Measurements from ENCODE around the gene PRG2.

PRG2 gene

DNA sequence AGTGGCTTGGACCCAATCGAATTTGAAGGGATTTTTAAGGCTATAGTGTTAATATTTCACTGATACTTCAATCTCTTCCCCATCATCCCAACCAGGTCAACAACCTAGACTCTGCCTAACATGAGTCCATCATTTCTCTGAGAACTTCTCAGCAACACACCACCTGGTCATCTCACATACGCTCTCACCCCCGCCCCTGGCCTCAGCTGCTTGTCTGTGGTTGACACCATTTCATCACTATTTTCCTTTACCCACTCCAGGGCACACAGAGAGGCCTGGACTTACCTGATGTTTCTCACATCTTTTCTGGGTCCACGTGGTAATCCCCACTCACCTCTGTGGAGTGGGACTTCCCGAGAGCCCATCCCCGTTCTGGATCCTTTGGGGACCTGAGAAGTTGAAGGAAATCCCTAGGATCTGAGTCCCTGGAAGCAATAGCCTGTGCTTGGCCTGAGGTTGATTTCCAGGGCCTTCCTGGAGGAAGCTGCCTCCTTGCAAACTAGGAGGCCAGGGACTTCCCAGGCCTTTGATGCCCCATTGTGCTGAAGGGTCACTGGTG lies 49.1 kb downstream of the PRG2 start:
- Histone ChIP-seq H3K27me3 (ENCODE audit: control insufficient read depth in 1 of 2, insufficient read depth in 1 of 2, low read length in 2 of 2) (peaks cover 24 to 43% of the 10 kb centered on the region in 2 experiments), H3K9me3 (ENCODE audit: control insufficient read depth, low read length) (no peaks in the 10 kb centered on the region), H2BK5ac (ENCODE audit: low read depth, low read length, poor library complexity, severe bottlenecking) (no peak overlapping the region), H3K4ac (ENCODE audit: low read depth in 1 of 2, low read length in 2 of 2) (no peak overlapping the region), H3K23ac (ENCODE audit: low read length in 2 of 2) (no peak overlapping the region), H3K79me1 (replicated peaks; ENCODE audit: low read length, poor library complexity, severe bottlenecking) (peaks cover under 1% of the 10 kb centered on the region), H2AK5ac (ENCODE audit: low read length, severe bottlenecking) (no peak overlapping the region), H3K9ac (ENCODE audit: low read length) (no peak overlapping the region), H3K4me2 (ENCODE audit: low read length, poor library complexity, severe bottlenecking) (no peak overlapping the region), H3K4me1 (ENCODE audit: control insufficient read depth, insufficient read depth, low read depth, low read length) (no peaks in the 10 kb centered on the region), H2AFZ (ENCODE audit: low read depth, low read length) (no peak overlapping the region), H4K91ac (ENCODE audit: low read length) (no peak overlapping the region), H2BK15ac (ENCODE audit: low read depth, poor library complexity, severe bottlenecking) (peak overlapping the region; percentile 13), H3K27ac (ENCODE audit: low read length, poor library complexity, severe bottlenecking) (no peak overlapping the region), H4K8ac (ENCODE audit: low read length) (no peak overlapping the region), H2BK12ac (ENCODE audit: low read length in 2 of 2) (no peak overlapping the region), H3K18ac (ENCODE audit: low read depth in 1 of 2, low read length in 2 of 2) (no peak overlapping the region), H3K36me3 (ENCODE audit: control insufficient read depth in 1 of 2, insufficient read depth in 2 of 2, low read depth in 1 of 2, low read length in 2 of 2) (no peaks in the 10 kb centered on the region), H2BK120ac (ENCODE audit: low read depth, low read length) (no peak overlapping the region), H3K4me3 (ENCODE audit: insufficient read depth in 1 of 2, low read depth in 1 of 2, low read length in 2 of 2) (no peak overlapping the region), H3K14ac (ENCODE audit: low read length in 2 of 2) (no peak overlapping the region)
- DNase-seq, result no peak
- 73% methylated on average over 5 of the region's 6 CpGs for WGBS

DNA sequence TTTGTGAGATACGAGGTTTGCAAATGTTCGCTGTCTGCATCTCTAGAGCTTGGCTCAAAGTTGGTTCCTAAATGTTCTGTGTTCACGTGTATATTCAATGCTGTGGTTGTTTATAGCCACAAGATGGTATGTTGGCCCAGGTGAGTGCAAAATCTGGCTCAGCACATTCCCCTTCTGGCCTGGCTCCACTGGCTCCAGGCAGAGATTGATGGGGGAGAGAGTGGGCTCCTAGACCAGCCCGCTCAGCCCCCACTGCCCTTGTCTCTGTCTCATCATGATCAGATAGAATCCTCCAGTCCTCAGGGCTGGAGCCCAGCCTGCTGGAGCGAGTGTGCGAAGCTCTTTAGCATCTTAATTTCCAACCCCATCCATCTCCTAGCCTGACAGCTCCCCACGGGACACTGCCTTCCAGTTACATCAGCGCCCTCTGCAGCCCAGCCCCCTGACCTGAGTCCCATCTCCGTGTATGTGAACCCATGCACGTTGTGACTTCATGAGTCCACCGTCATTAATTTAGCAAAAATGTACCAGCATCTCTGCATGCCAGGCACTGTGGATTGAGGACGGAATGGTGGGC lies 50.3 kb downstream of the PRG2 start:
- Histone ChIP-seq H3K14ac (ENCODE audit: low read length in 2 of 2) (no peak overlapping the region), H3K9me3 (ENCODE audit: control insufficient read depth, low read length) (no peaks in the 10 kb centered on the region), H3K9ac (ENCODE audit: low read length) (no peak overlapping the region), H3K79me1 (replicated peaks; ENCODE audit: low read length, poor library complexity, severe bottlenecking) (peaks cover 2% of the 10 kb centered on the region), H2BK5ac (ENCODE audit: low read depth, low read length, poor library complexity, severe bottlenecking) (no peak overlapping the region), H2AFZ (ENCODE audit: low read depth, low read length) (no peak overlapping the region), H2BK12ac (ENCODE audit: low read length in 2 of 2) (no peak overlapping the region), H4K8ac (ENCODE audit: low read length) (no peak overlapping the region), H3K27me3 (ENCODE audit: control insufficient read depth in 1 of 2, insufficient read depth in 1 of 2, low read length in 2 of 2) (peaks cover 24 to 39% of the 10 kb centered on the region in 2 experiments), H3K4me3 (ENCODE audit: insufficient read depth in 1 of 2, low read depth in 1 of 2, low read length in 2 of 2) (no peak overlapping the region), H3K36me3 (ENCODE audit: control insufficient read depth in 1 of 2, insufficient read depth in 2 of 2, low read depth in 1 of 2, low read length in 2 of 2) (no peaks in the 10 kb centered on the region), H3K18ac (ENCODE audit: low read depth in 1 of 2, low read length in 2 of 2) (no peak overlapping the region), H2BK120ac (ENCODE audit: low read depth, low read length) (no peak overlapping the region), H3K4ac (ENCODE audit: low read depth in 1 of 2, low read length in 2 of 2) (no peak overlapping the region), H3K27ac (ENCODE audit: low read length, poor library complexity, severe bottlenecking) (no peak overlapping the region), H2BK15ac (ENCODE audit: low read depth, poor library complexity, severe bottlenecking) (no peak overlapping the region), H4K91ac (ENCODE audit: low read length) (no peak overlapping the region), H3K4me1 (ENCODE audit: control insufficient read depth, insufficient read depth, low read depth, low read length) (peaks cover 3% of the 10 kb centered on the region), H3K23ac (ENCODE audit: low read length in 2 of 2) (no peak overlapping the region), H3K4me2 (ENCODE audit: low read length, poor library complexity, severe bottlenecking) (no peak overlapping the region), H2AK5ac (ENCODE audit: low read length, severe bottlenecking) (no peak overlapping the region)
- WGBS, result 31% methylated on average over 12 of the region's 12 CpGs
- peak; percentile 46 for DNase-seq

DNA sequence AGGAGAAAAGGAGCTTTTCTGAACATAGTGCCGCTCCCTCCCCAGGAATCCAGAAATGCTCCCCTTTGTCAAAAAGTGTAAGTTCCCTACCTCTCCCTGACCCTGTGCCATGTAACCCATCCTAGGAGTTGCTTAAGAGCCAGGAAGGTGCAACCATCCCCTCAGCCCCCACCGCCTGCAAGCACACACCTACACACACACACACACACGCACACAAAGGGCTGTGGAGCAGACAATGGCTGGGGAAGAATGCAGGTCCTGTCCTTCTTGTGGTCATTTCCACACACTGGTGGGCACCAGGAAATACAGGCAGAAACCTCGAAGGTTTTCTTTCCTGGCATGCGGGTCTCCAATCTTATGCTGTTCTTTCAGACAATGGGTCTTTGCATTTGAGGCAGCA lies 51.1 kb downstream of the PRG2 start:
- H3K23ac ChIP-seq (ENCODE audit: low read length in 2 of 2), result no peak overlapping the region
- no peak overlapping the region for H2AK5ac ChIP-seq (ENCODE audit: low read length, severe bottlenecking)
- no peak for DNase-seq

DNA sequence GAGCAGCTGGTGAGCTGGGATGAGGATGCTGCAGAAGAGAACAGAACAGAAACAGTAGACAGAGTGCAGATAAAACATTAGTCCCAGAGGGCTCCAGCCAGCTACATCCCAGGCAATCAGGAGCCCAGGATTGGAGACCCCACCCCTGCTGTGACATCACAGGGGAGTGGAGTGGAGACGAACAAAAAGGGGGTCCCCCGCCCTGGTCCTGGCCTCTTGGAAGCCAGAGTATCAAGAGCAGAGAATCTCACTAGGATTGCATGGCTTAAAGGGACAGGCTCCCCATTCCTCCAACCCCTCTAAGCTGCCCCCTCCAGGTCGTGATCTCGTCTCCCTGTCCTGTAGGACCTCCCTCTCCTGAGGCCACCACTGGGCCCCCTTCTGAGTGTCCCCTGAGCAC lies 52.3 kb downstream of the PRG2 start, which contains the start of gene P2RX3:
TSS of gene P2RX3 (plus strand) at position 211 of the 400 bp plus-strand sequence. CDS start 199 bp downstream, outside the sequence.
- DNase-seq, result no peak
- Histone ChIP-seq H3K18ac (ENCODE audit: low read depth in 1 of 2, low read length in 2 of 2) (no peak within 1 kb of the TSS), H3K4me3 (ENCODE audit: insufficient read depth in 1 of 2, low read depth in 1 of 2, low read length in 2 of 2) (no peak within 1 kb of the TSS), H2BK12ac (ENCODE audit: low read length in 2 of 2) (no peak within 1 kb of the TSS), H4K8ac (ENCODE audit: low read length) (no peak within 1 kb of the TSS), H3K14ac (ENCODE audit: low read length in 2 of 2) (no peak within 1 kb of the TSS), H3K79me1 (replicated peaks; ENCODE audit: low read length, poor library complexity, severe bottlenecking) (peaks cover 2% of the 10 kb centered on the region), H3K36me3 (ENCODE audit: control insufficient read depth in 1 of 2, insufficient read depth in 2 of 2, low read depth in 1 of 2, low read length in 2 of 2) (peaks cover 3 to 10% of the 10 kb centered on the region in 2 experiments), H3K4me2 (ENCODE audit: low read length, poor library complexity, severe bottlenecking) (no peak within 1 kb of the TSS), H2AK5ac (ENCODE audit: low read length, severe bottlenecking) (no peak within 1 kb of the TSS), H3K4ac (ENCODE audit: low read depth in 1 of 2, low read length in 2 of 2) (no peak within 1 kb of the TSS), H2BK5ac (ENCODE audit: low read depth, low read length, poor library complexity, severe bottlenecking) (no peak within 1 kb of the TSS), H3K23ac (ENCODE audit: low read length in 2 of 2) (no peak within 1 kb of the TSS), H3K27ac (ENCODE audit: low read length, poor library complexity, severe bottlenecking) (no peak within 1 kb of the TSS), H2AFZ (ENCODE audit: low read depth, low read length) (no peak within 1 kb of the TSS), H2BK15ac (ENCODE audit: low read depth, poor library complexity, severe bottlenecking) (no peak within 1 kb of the TSS), H4K91ac (ENCODE audit: low read length) (no peak within 1 kb of the TSS), H3K9ac (ENCODE audit: low read length) (no peak within 1 kb of the TSS), H2BK120ac (ENCODE audit: low read depth, low read length) (no peak within 1 kb of the TSS), H3K27me3 (ENCODE audit: control insufficient read depth in 1 of 2, insufficient read depth in 1 of 2, low read length in 2 of 2) (peaks cover 24 to 39% of the 10 kb centered on the region in 2 experiments), H3K4me1 (ENCODE audit: control insufficient read depth, insufficient read depth, low read depth, low read length) (peaks cover 8% of the 10 kb centered on the region), H3K9me3 (ENCODE audit: control insufficient read depth, low read length) (no peaks in the 10 kb centered on the region)
- 43% methylated on average over 4 of the region's 4 CpGs for whole genome bisulfite sequencing

More for the DNA sequence above, 51.1 kb downstream of the PRG2 start:
- Histone ChIP-seq H2BK12ac (ENCODE audit: low read length in 2 of 2) (peak overlapping the region in 1 of 2 experiments; percentile 47), H3K27me3 (ENCODE audit: control insufficient read depth in 1 of 2, insufficient read depth in 1 of 2, low read length in 2 of 2) (peaks cover 24 to 39% of the 10 kb centered on the region in 2 experiments), H2BK5ac (ENCODE audit: low read depth, low read length, poor library complexity, severe bottlenecking) (no peak overlapping the region), H4K91ac (ENCODE audit: low read length) (no peak overlapping the region), H3K18ac (ENCODE audit: low read depth in 1 of 2, low read length in 2 of 2) (no peak overlapping the region), H4K8ac (ENCODE audit: low read length) (no peak overlapping the region), H3K79me1 (replicated peaks; ENCODE audit: low read length, poor library complexity, severe bottlenecking) (peaks cover 2% of the 10 kb centered on the region), H3K9ac (ENCODE audit: low read length) (no peak overlapping the region), H3K4ac (ENCODE audit: low read depth in 1 of 2, low read length in 2 of 2) (no peak overlapping the region), H3K9me3 (ENCODE audit: control insufficient read depth, low read length) (no peaks in the 10 kb centered on the region), H2BK120ac (ENCODE audit: low read depth, low read length) (no peak overlapping the region), H3K4me2 (ENCODE audit: low read length, poor library complexity, severe bottlenecking) (no peak overlapping the region), H2BK15ac (ENCODE audit: low read depth, poor library complexity, severe bottlenecking) (no peak overlapping the region), H3K14ac (ENCODE audit: low read length in 2 of 2) (no peak overlapping the region), H3K4me3 (ENCODE audit: insufficient read depth in 1 of 2, low read depth in 1 of 2, low read length in 2 of 2) (no peak overlapping the region), H3K4me1 (ENCODE audit: control insufficient read depth, insufficient read depth, low read depth, low read length) (peaks cover 8% of the 10 kb centered on the region), H3K36me3 (ENCODE audit: control insufficient read depth in 1 of 2, insufficient read depth in 2 of 2, low read depth in 1 of 2, low read length in 2 of 2) (peaks cover 0 to under 1% of the 10 kb centered on the region in 2 experiments), H2AFZ (ENCODE audit: low read depth, low read length) (no peak overlapping the region), H3K27ac (ENCODE audit: low read length, poor library complexity, severe bottlenecking) (no peak overlapping the region)
- 93% methylated on average over 5 of the region's 5 CpGs for WGBS

Measured in mesenchymal stem cell (in vitro differentiated cells and primary cell).